ENCODE results near the gene PAPOLA.

Gene PAPOLA

DNA sequence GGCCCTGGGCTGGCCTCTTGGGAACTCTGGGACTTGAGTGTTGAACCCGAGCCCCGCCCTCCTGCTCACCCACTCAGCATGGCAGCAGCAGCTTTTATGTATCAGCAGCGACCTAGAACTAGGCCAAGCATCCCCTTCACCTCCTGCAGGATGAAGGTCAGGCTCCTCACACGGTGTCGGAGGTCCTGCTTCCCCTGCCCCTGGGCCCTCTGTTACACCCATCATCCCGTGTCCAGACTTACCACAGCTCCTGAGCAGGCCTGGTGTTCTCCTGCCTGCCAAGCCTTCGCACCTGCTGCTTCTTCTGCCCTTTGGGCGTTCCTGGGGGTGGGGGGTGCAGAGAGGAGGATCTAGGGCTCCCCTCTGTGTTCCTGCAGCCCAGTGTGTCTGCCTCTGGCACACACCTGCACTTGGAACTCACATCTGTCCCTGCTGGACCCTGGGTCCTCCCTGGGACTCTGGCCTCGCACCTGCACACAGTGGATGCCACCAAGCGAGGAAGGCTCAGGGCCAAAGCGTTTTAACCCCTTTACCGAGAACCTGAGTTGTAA, 80.3 kb downstream of the PAPOLA start:
- peaks cover 3% of the 10 kb centered on the region for H3K4me1 ChIP-seq (ENCODE audit: control insufficient read depth, insufficient read depth, low read length)
- no peak overlapping the region for H3K9ac ChIP-seq (ENCODE audit: low read depth, low read length)
- no peaks in the 10 kb centered on the region for H3K36me3 ChIP-seq (ENCODE audit: control insufficient read depth, insufficient read depth, low read length)
- H3K4me3 ChIP-seq (ENCODE audit: low read depth, low read length) = no peak overlapping the region
- no peaks in the 10 kb centered on the region for H3K27me3 ChIP-seq (ENCODE audit: control insufficient read depth, insufficient read depth, low read length)
- no peaks in the 10 kb centered on the region for H3K9me3 ChIP-seq (ENCODE audit: control insufficient read depth, insufficient read depth, low read length)

DNA sequence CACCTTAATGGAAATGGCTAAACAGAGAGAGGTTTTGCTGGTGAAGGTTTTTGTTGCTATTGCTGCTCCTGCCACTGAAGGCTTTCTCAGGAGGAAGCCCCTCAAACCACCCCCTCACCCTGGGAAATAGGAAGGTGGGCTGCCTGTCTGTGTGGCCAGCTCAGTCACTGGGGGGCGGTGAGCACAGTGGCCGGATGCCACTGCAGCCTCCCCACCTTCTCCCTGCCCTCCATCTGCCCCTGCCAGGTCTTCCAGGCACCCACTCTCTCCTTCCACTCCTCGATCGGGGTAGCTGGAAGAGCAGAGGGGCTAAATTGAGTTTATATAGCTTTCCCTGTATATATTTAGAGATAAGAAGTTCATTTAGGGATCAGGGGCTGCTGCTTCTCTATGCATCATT, 80.8 kb downstream of the PAPOLA start:
- H3K27me3 ChIP-seq (ENCODE audit: control insufficient read depth, insufficient read depth, low read length) = no peaks in the 10 kb centered on the region
- no peaks in the 10 kb centered on the region for H3K36me3 ChIP-seq (ENCODE audit: control insufficient read depth, insufficient read depth, low read length)
- peaks cover 3% of the 10 kb centered on the region for H3K4me1 ChIP-seq (ENCODE audit: control insufficient read depth, insufficient read depth, low read length)
- H3K4me3 ChIP-seq (ENCODE audit: low read depth, low read length) = no peak overlapping the region
- no peaks in the 10 kb centered on the region for H3K9me3 ChIP-seq (ENCODE audit: control insufficient read depth, insufficient read depth, low read length)
- H3K9ac ChIP-seq (ENCODE audit: low read depth, low read length) = no peak overlapping the region

DNA sequence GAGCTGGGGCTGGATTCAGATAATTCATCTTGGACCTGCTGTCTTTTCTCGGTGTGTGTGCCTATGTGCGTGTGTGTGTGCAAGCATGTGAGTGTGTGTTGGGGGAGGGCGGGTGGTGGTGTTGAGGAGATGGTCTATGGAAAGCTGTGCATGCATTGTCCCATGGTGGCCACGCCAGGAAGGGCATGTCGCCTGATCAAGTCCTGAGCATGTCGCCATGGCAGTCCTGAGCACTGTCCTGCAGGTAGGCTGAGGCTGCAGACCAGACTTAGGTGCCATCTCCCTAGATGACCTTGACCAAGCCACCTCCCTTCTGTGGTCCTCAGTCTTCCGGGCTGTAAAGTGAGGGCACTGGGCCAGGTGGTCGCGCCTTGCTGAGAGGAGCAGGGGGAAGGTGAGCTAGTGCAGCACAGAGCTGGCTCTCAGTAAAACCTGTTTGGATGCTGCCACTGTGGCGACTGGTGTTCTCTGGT, 81.4 kb downstream of the PAPOLA start:
- H3K27me3 ChIP-seq (ENCODE audit: control insufficient read depth, insufficient read depth, low read length) = no peaks in the 10 kb centered on the region
- no peaks in the 10 kb centered on the region for H3K9me3 ChIP-seq (ENCODE audit: control insufficient read depth, insufficient read depth, low read length)
- no peaks in the 10 kb centered on the region for H3K36me3 ChIP-seq (ENCODE audit: control insufficient read depth, insufficient read depth, low read length)
- H3K9ac ChIP-seq (ENCODE audit: low read depth, low read length) = no peak overlapping the region
- no peak overlapping the region for H3K4me3 ChIP-seq (ENCODE audit: low read depth, low read length)
- H3K4me1 ChIP-seq (ENCODE audit: control insufficient read depth, insufficient read depth, low read length) = peaks cover 3% of the 10 kb centered on the region

DNA sequence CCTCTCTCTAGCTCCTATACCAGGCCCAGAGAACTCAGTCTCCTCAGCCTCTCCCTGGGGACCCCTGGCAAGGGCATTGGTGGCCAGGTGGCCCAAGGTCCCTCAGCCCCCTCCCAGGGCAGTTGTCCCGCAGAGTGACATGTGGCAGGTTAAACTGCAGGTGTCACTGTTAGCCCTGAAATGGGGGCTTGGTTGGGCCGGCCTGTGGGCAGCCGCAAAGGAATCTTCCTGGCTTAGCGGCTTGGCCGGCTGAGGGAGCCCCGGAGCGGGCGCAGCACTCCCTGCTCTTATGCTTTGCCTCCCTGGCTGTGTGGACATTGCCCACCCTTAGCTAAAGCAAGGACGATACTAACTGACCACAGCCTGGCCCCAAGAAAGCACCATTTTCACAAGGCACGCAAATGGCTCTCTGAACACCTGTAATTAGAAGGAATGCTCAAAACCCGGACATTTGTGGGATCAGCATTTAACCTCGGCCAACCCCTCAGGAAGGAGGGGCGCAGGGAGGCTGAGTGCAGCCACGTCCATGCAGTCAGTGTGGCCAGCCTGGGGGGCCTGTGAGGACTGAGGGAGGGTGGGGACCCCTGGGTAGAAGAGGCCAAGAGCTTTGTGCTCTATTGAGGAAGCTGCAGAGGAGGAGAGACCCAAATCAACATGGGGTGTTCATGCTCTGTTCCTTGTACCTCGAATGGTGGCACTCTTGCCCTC, 82.2 kb downstream of the PAPOLA start:
- no peaks in the 10 kb centered on the region for H3K27me3 ChIP-seq (ENCODE audit: control insufficient read depth, insufficient read depth, low read length)
- H3K4me3 ChIP-seq (ENCODE audit: low read depth, low read length) = no peak overlapping the region
- no peaks in the 10 kb centered on the region for H3K9me3 ChIP-seq (ENCODE audit: control insufficient read depth, insufficient read depth, low read length)
- peaks cover 3% of the 10 kb centered on the region for H3K4me1 ChIP-seq (ENCODE audit: control insufficient read depth, insufficient read depth, low read length)
- H3K36me3 ChIP-seq (ENCODE audit: control insufficient read depth, insufficient read depth, low read length) = no peaks in the 10 kb centered on the region
- no peak overlapping the region for H3K9ac ChIP-seq (ENCODE audit: low read depth, low read length)

DNA sequence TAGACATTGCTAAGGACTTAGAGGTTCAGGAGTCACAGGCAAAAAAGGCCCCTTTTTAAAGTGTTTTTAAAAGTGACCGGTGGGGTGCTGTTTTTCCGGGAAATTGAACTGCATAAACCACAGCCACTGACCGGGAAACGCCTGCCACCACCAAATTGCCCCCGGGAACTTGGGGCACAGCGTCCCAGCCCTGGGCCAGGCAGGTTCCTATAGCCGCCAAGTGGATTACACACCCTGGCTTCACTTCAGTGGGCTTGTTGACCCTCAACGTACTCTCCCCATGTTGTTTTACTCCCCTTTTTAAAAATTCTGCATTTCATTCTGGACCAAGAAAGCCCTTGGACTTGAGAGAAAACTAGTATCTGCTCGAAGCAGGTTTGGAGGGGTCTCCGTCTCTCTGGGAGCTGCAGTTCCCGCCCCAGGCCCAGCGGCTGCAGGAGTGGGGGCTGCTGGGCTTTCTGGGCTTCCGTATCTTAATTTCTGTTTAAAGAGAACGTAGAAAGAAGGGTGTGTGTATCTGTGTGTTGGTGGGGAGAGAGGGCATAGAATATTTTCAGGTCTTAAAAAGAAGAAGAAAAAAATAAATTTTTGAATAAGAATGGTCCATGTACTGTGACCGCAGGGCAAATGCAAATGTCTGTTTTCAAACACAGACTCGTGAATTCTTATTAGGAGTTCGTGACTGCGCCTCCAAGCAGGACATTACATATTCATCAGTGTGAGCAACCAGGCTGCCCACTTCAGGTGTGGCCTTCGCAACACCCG, 82.9 kb downstream of the PAPOLA start:
- Histone ChIP-seq H3K4me3 (ENCODE audit: low read depth, low read length) (no peak overlapping the region), H3K36me3 (ENCODE audit: control insufficient read depth, insufficient read depth, low read length) (no peaks in the 10 kb centered on the region), H3K9me3 (ENCODE audit: control insufficient read depth, insufficient read depth, low read length) (no peaks in the 10 kb centered on the region), H3K9ac (ENCODE audit: low read depth, low read length) (no peak overlapping the region), H3K4me1 (ENCODE audit: control insufficient read depth, insufficient read depth, low read length) (peaks cover 3% of the 10 kb centered on the region), H3K27me3 (ENCODE audit: control insufficient read depth, insufficient read depth, low read length) (no peaks in the 10 kb centered on the region)

DNA sequence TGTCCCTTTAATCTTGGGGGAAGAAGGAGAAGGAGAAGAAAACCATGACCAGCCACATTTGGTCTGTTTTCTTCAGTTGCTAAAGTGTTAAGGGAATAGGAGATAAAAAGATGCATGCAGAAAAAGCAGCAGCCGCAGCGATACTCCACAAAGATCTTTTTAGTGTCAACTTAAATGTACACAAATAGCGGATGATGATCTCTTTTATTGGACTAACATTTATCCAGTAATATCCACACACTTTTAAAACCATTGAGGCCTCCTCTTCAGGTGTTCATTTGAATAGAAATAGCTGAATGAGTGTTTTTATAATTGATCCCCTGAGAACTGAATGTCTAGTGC, 83.5 kb downstream of the PAPOLA start:
- Histone ChIP-seq H3K4me3 (ENCODE audit: low read depth, low read length) (no peak overlapping the region), H3K9me3 (ENCODE audit: control insufficient read depth, insufficient read depth, low read length) (no peaks in the 10 kb centered on the region), H3K36me3 (ENCODE audit: control insufficient read depth, insufficient read depth, low read length) (no peaks in the 10 kb centered on the region), H3K9ac (ENCODE audit: low read depth, low read length) (no peak overlapping the region), H3K27me3 (ENCODE audit: control insufficient read depth, insufficient read depth, low read length) (no peaks in the 10 kb centered on the region), H3K4me1 (ENCODE audit: control insufficient read depth, insufficient read depth, low read length) (peaks cover 3% of the 10 kb centered on the region)

DNA sequence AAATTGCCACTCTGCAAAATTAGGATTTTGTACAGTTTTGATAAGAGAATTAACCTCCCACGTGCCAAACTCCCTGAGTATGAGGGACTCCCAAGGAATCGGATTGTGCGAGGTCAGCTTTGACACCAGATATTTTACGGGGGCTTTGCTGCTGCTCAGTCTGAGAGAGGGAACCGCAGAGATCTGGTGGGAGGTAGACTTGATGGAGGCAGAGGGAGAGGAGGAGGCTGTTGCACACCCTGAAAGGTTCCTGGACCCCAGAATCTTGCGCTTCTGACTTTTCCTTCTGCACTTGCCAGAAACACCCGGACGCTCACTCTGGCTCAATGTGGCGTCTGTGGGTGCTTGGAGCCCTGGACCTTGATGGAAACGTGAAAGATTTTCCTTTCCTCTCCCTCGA, 83.9 kb downstream of the PAPOLA start:
- H3K4me1 ChIP-seq (ENCODE audit: control insufficient read depth, insufficient read depth, low read length) = peaks cover 3% of the 10 kb centered on the region
- H3K27me3 ChIP-seq (ENCODE audit: control insufficient read depth, insufficient read depth, low read length) = peaks cover 3% of the 10 kb centered on the region
- H3K9me3 ChIP-seq (ENCODE audit: control insufficient read depth, insufficient read depth, low read length) = no peaks in the 10 kb centered on the region
- no peaks in the 10 kb centered on the region for H3K36me3 ChIP-seq (ENCODE audit: control insufficient read depth, insufficient read depth, low read length)
- no peak overlapping the region for H3K9ac ChIP-seq (ENCODE audit: low read depth, low read length)
- H3K4me3 ChIP-seq (ENCODE audit: low read depth, low read length) = no peak overlapping the region

DNA sequence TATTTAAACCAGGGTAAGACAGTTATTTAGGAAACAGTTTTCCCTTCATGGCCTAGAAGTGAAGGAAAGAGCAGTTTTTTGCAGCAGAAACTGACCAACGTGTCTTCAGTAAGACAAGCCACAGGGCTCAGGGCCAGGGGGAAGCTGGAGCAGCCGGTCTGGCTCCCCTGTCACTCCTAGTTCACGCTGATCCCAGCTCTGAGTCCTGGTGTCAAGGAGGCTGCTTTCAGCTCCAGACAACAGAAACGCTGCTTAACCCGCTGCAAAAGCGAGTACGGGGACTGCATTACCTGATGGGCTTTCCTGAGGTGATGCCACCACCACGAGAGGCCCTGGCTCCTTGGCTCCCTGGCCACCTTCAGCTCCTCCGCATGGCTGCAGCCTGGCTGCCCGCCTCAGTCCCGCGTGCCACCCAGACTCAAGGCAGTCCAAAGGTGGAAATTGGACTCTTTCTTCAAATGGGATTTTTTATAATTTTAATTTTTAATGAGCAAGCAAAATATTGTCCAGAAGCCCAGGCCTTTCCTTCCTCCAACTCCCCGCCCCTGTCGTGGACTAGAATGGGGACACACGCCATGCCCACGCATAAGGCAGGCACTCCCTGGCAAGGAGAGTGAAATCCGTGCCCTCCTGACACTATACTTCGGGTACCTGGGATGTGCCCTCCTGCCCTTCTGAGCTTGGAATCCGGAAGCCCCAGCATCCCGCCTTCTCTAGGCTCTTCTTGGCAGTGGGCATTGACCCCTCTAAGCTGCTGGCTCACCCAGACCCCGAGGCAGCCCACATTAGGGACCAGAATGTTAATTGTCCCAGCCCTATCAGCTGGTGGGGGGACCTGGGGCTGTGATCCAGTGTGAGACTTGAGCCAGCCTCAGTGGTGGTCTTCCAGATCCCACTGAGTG, 85.0 kb downstream of the PAPOLA start:
- H3K4me1 ChIP-seq (ENCODE audit: control insufficient read depth, insufficient read depth, low read length) = peaks cover under 1% of the 10 kb centered on the region
- H3K36me3 ChIP-seq (ENCODE audit: control insufficient read depth, insufficient read depth, low read length) = no peaks in the 10 kb centered on the region
- H3K9ac ChIP-seq (ENCODE audit: low read depth, low read length) = no peak overlapping the region
- no peak overlapping the region for H3K4me3 ChIP-seq (ENCODE audit: low read depth, low read length)
- H3K9me3 ChIP-seq (ENCODE audit: control insufficient read depth, insufficient read depth, low read length) = no peaks in the 10 kb centered on the region
- peaks cover 10% of the 10 kb centered on the region for H3K27me3 ChIP-seq (ENCODE audit: control insufficient read depth, insufficient read depth, low read length)

DNA sequence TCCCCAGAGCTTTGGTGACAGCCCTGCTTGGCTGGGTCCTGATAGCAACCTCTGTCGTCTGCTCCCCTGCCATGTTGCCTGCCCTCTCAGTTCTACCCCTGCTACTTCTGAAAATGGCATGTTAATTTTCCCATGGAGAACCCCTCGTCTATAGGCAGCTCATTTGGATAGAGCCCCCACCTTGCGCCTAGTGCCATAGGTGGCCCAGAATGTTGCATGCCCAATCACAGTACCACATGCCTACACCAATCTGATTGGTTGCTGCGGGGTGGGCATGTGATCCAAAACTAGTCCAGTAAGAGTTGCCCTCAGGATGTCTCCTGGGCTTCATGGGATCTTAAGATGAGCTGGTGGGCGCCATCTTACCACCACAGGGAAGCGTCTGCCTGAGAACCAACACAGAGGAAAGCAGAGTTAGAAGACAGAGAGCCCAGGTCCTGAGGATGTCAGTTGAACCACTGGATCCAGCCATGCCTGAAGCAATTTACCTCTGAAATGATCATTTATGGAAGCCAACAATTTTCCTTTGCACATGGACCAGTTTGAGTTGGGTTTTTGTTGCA, 85.7 kb downstream of the PAPOLA start:
- Histone ChIP-seq H3K27me3 (ENCODE audit: control insufficient read depth, insufficient read depth, low read length) (peaks cover 14% of the 10 kb centered on the region), H3K9ac (ENCODE audit: low read depth, low read length) (no peak overlapping the region), H3K4me3 (ENCODE audit: low read depth, low read length) (no peak overlapping the region), H3K36me3 (ENCODE audit: control insufficient read depth, insufficient read depth, low read length) (no peaks in the 10 kb centered on the region), H3K9me3 (ENCODE audit: control insufficient read depth, insufficient read depth, low read length) (no peaks in the 10 kb centered on the region), H3K4me1 (ENCODE audit: control insufficient read depth, insufficient read depth, low read length) (no peaks in the 10 kb centered on the region)

DNA sequence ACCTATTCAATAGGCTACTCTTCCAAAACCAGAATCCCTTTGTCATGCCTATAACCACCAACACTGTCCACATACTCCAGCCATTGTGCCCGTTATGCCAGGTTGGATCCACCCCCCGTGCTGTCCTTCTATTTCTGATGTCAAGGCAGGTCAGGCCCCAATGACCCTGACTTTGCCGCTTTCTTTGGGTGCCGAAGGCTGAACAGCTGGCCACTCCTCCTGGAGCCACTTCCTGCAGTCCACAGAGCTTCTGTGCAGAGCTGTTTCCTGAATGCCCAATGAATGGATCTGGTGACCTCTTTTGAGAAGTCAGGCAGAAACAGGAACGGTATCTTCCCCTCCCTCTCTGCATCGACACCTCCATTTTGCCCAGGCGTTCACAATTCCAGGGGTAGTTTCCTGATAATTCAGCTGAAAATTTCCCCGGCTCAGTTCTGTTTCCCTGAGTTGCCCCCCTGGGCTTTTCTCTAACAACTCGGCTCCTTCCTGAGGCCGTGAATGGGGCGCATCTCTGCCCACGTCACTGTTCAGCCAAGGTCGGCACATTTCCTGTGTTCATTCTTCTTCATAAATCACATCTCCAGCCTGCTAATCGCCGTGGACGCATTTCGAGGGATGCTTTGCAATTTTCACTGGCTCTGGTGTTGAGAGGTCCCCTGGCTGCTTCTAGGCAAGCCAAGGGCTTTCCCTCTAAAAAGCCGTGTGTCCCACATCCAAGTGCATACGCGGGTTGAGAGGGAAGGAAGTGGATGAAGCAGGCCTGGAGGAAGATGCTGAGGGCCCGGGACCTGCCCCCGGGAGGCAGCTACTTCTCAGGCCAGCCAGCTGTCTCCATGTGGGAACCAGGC, 86.5 kb downstream of the PAPOLA start:
- no peak overlapping the region for H3K4me3 ChIP-seq (ENCODE audit: low read depth, low read length)
- H3K4me1 ChIP-seq (ENCODE audit: control insufficient read depth, insufficient read depth, low read length) = no peaks in the 10 kb centered on the region
- H3K36me3 ChIP-seq (ENCODE audit: control insufficient read depth, insufficient read depth, low read length) = no peaks in the 10 kb centered on the region
- peaks cover 21% of the 10 kb centered on the region for H3K27me3 ChIP-seq (ENCODE audit: control insufficient read depth, insufficient read depth, low read length)
- H3K9ac ChIP-seq (ENCODE audit: low read depth, low read length) = no peak overlapping the region
- H3K9me3 ChIP-seq (ENCODE audit: control insufficient read depth, insufficient read depth, low read length) = no peaks in the 10 kb centered on the region
